Erythroblast (primary cell): ENCODE measurements around the gene CDCA7.

Experiments used
- GATA1 ChIP-seq: IDR thresholded peaks from 2 replicates; pipeline ENCODE4 v1.6.1; 2011; ENCODE audit warnings: low read depth, mild to moderate bottlenecking, control low read depth, low read length, moderate library complexity
- POLR2A ChIP-seq: IDR thresholded peaks from 2 replicates; pipeline ENCODE4 v1.6.1; 2011; ENCODE audit warnings: mild to moderate bottlenecking, low read length

DNA sequence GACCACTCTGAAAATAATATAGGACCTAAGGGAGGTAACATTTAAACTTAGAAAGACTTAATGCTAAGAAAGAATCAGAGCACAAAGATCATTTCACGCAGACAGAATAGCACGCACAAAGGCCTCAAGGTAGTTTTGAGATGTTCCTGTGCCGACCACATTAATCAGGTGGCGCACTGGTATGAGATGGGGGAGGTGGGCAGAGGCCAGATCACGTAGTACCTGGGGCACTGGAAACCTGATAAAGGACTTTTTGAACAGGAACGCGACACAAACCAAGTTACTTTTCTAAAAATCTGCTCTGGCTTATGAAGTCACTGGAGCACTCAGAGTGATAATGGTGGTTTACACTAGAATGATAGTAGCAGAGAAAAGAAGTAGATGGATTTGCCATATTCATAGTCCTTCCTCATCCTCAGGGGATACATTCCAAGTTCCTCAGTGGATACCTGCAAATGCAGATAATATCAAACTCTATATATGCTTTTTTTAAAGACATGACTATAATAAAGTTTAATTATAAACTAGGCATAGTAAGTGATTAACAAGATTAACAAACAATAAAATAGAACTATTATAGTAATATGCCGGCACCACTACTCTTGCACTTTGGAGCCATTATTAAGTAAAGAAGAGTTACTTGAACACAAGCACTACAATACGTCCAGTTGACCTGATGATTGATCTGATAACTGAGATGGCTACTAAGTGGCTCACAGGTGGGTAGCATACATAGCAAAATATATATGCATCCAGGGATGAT is 42.6 kb upstream of the CDCA7 start:
- TF ChIP-seq POLR2A (no peak), GATA1 (no peak)
